NCI-H510A treated with DMSO at 0.1 percent for 48 hours (cell line): ENCODE measurements around the gene MYO5A.

Source experiments
- DNase-seq: peaks from one replicate; lab custom pipeline; 2025; lab: John Stamatoyannopoulos, UW

Gene MYO5A

GRCh38 chr15:52361975-52362494 is 166.6 kb downstream of the MYO5A start:
- DNase-seq = no peak

- DNase-seq = no peak
Observed at GRCh38 chr15:52361494-52361893, 167.2 kb downstream of the MYO5A start.

- no peak for DNase-seq
Observed at GRCh38 chr15:52360229-52361203, 168.2 kb downstream of the MYO5A start.

GRCh38 chr15:52359722-52360121 is 169.0 kb downstream of the MYO5A start:
- DNase-seq = no peak

- no peak for DNase-seq
Observed at GRCh38 chr15:52357949-52358348, 170.7 kb downstream of the MYO5A start.

- DNase-seq = no peak
Observed at GRCh38 chr15:52352086-52352485, 176.6 kb downstream of the MYO5A start.

- DNase-seq = no peak
Observed at GRCh38 chr15:52351206-52351908, 177.3 kb downstream of the MYO5A start.

- no peak for DNase-seq
Observed at GRCh38 chr15:52350423-52350822, 178.3 kb downstream of the MYO5A start.

- no peak for DNase-seq
Observed at GRCh38 chr15:52349052-52349700, 179.5 kb downstream of the MYO5A start.

GRCh38 chr15:52348056-52348745 is 180.5 kb downstream of the MYO5A start:
- DNase-seq = no peak

- DNase-seq = no peak
Observed at GRCh38 chr15:52344592-52344991, 184.1 kb downstream of the MYO5A start.

- no peak for DNase-seq
Observed at GRCh38 chr15:52343831-52344230, 184.8 kb downstream of the MYO5A start.

- no peak for DNase-seq
Observed at GRCh38 chr15:52340093-52340492, 188.6 kb downstream of the MYO5A start.

GRCh38 chr15:52338891-52339290 is 189.8 kb downstream of the MYO5A start:
- no peak for DNase-seq

GRCh38 chr15:52338058-52338457 is 190.6 kb downstream of the MYO5A start:
- DNase-seq = no peak

GRCh38 chr15:52337198-52337853 is 191.4 kb downstream of the MYO5A start:
- DNase-seq = peak; percentile 21

- no peak for DNase-seq
Observed at GRCh38 chr15:52336529-52336928, 192.2 kb downstream of the MYO5A start.

GRCh38 chr15:52334491-52335160 is 194.1 kb downstream of the MYO5A start:
- no peak for DNase-seq

- DNase-seq = peak; percentile 2
Observed at GRCh38 chr15:52331490-52332240, 197.0 kb downstream of the MYO5A start.

GRCh38 chr15:52329987-52330386 is 198.7 kb downstream of the MYO5A start:
- DNase-seq = no peak
